Body of pancreas (tissue), 4 donors: ENCODE results near the gene SCN2B. TPM values are rescaled to one million over a fixed set of nuclear protein-coding genes. Genes with fewer than 3 reads are reported as not detected.

ENCODE experiments used
- ATAC-seq: fragments of 150-250 bp; one replicate; pipeline ENCODE4 v1.9.1; 2016
- DNase-seq, 4 donors: peaks; one replicate each; pipeline ENCODE4 v3.0.0-alpha.2; 2019
- H3K27ac ChIP-seq, 4 donors: fragments of 200-600 bp; sonication (generic); 1 replicate in 3 of 4; 2 replicates in 1 of 4; pipeline versions ENCODE4 v1.5.1 to v1.6.1; 2016 to 2019; ENCODE audit warnings: mild to moderate bottlenecking in 1 of 4, mixed read lengths in 1 of 4, moderate library complexity in 1 of 4
- H3K27me3 ChIP-seq, 2 donors: fragments of 200-600 bp; sonication (generic); one replicate each; pipeline ENCODE4 v1.6.0; 2016; ENCODE audit warnings: mild to moderate bottlenecking in 1 of 2
- H3K36me3 ChIP-seq, 2 donors: fragments of 200-600 bp; sonication (generic); replicated peaks in 1 of 2; 2 replicates each; pipeline ENCODE4 v1.5.1; 2016; ENCODE audit warnings: low read depth in 2 of 2; ENCODE audit not compliant: insufficient read depth in 1 of 2
- H3K4me1 ChIP-seq: fragments of 200-600 bp; sonication (generic); one replicate; pipeline ENCODE4 v1.6.0; 2016
- H3K4me3 ChIP-seq, 2 donors: fragments of 200-600 bp; sonication (generic); 1 replicate in 1 of 2; 2 replicates in 1 of 2; pipeline ENCODE4 v1.5.1; 2016 to 2019
- H3K9me3 ChIP-seq, 3 donors: fragments of 200-600 bp; sonication (generic); 1 replicate in 2 of 3; 2 replicates in 1 of 3; pipeline ENCODE4 v1.5.1; 2016
- CTCF ChIP-seq, 7 experiments: fragments of 450-650 bp in 4 of 7; fragments of 200-600 bp in 3 of 7; sonication (generic) in 3 of 7; IDR thresholded peaks; one replicate each; pipeline ENCODE4 v1.5.1; 2016 to 2019; ENCODE audit warnings: antibody characterized with exemption in 7 of 7
- POLR2A ChIP-seq, 3 donors: fragments of 450-650 bp; IDR thresholded peaks; one replicate each; pipeline ENCODE4 v1.6.1; 2016; ENCODE audit warnings: antibody characterized with exemption in 3 of 3, mild to moderate bottlenecking in 2 of 3
- WGBS, 2 donors: methylation state at CpG; one replicate each; pipeline ENCODE4 v1.1.5; 2017; 5-methylcytosine and 5-hydroxymethylcytosine counted together
- intact Hi-C: fragments of 100-400 bp; cut with DNase I; formaldehyde crosslinking; loops from one replicate; pipeline ENCODE4 v1.15.1; 2023
- small RNA-seq: library from RNA; depleted of rRNA; stranded (forward); fragments of <200 nt; gene quantifications from one replicate; pipeline ENCODE3, GENCODE V24; 2016
- total RNA-seq, 2 donors: library from RNA; depleted of rRNA; stranded (reverse); fragments of >200 nt; gene quantifications; one replicate each; pipeline ENCODE4 v1.1.0, GENCODE V29; 2016

SCN2B gene
- total RNA-seq, 2 donors from 2014 or later, result under 0.01 TPM; not detected in 1

GRCh38 chr11:118115048-118115447, 61.4 kb downstream of the SCN2B start:
- WGBS, 2 donors, result 82 to 93% methylated on average over 7 of the region's 7 CpGs
- H3K36me3 ChIP-seq, result no peaks in the 10 kb centered on the region
- intact Hi-C loops, result no loop called here

GRCh38 chr11:118114266-118114665, 62.2 kb downstream of the SCN2B start:
- no peak overlapping the region for H3K4me3 ChIP-seq
- no peaks in the 10 kb centered on the region for H3K4me1 ChIP-seq
- no peaks in the 10 kb centered on the region for H3K9me3 ChIP-seq
- H3K36me3 ChIP-seq, result no peaks in the 10 kb centered on the region
- TF ChIP-seq CTCF (IDR thresholded peaks at IDR 0.05) (no peak), POLR2A (IDR thresholded peaks at IDR 0.05) (no peak)
- 59 to 77% methylated on average over 1 of the region's 1 CpG for WGBS, 2 donors
- H3K27ac ChIP-seq, result no peak overlapping the region
- intact Hi-C loops, result no loop called here
- no peak for ATAC-seq
- DNase-seq, result no peak
- H3K27me3 ChIP-seq, result no peaks in the 10 kb centered on the region

More at GRCh38 chr11:118115048-118115447, 61.4 kb downstream of the SCN2B start:
- ATAC-seq, result no peak
- Histone ChIP-seq H3K4me3 (no peak overlapping the region), H3K27ac (no peak overlapping the region), H3K9me3 (no peaks in the 10 kb centered on the region), H3K27me3 (no peaks in the 10 kb centered on the region), H3K4me1 (no peaks in the 10 kb centered on the region)
- no peak for DNase-seq
- no peak for TF ChIP-seq POLR2A (IDR thresholded peaks at IDR 0.05)
- no peak for TF ChIP-seq CTCF (IDR thresholded peaks at IDR 0.05)

GRCh38 chr11:118112711-118113430, 63.6 kb downstream of the SCN2B start:
- ATAC-seq (no peak), DNase-seq (no peak)
- 76 to 77% methylated on average over 11 of the region's 11 CpGs for WGBS, 2 donors
- no peaks in the 10 kb centered on the region for H3K36me3 ChIP-seq
- no peaks in the 10 kb centered on the region for H3K9me3 ChIP-seq
- no peak overlapping the region for H3K4me3 ChIP-seq
- intact Hi-C loops, result no loop called here
- no peaks in the 10 kb centered on the region for H3K27me3 ChIP-seq
- no peak overlapping the region for H3K27ac ChIP-seq
- no peak for TF ChIP-seq CTCF (IDR thresholded peaks at IDR 0.05)
- no peak for TF ChIP-seq POLR2A (IDR thresholded peaks at IDR 0.05)
- no peaks in the 10 kb centered on the region for H3K4me1 ChIP-seq

Small RNAs within 50 kb of the gene (small RNA-seq; reads per million reads assigned to genes)
- gene HSPE1P18, result not detected

Other genes with a start within 250 kb of the SCN2B start
- gene TMPRSS13, start 247.2 kb downstream of the SCN2B start, total RNA-seq, result 1 to 10 TPM; 1.6 to 4.9 TPM
- 10 to 100 TPM in 1 of 2 donors, 1 to 10 TPM in 1; 7.3 to 10.2 TPM for gene IL10RA, start 190.2 kb downstream of the SCN2B start, total RNA-seq
- gene TMPRSS4, start 99.6 kb downstream of the SCN2B start, total RNA-seq, result 1 to 10 TPM in 1 of 2 donors, not detected in 1; 6.5 TPM
- gene SMIM35, start 89.7 kb downstream of the SCN2B start, total RNA-seq, result not detected
- gene SCN4B, start 23.8 kb downstream of the SCN2B start, total RNA-seq, result 1 to 10 TPM in 1 of 2 donors, under 1 TPM in 1; 0.33 to 1.6 TPM
- 1 to 10 TPM in 1 of 2 donors, under 1 TPM in 1; 0.99 to 4.9 TPM for gene JAML, start 48.4 kb upstream of the SCN2B start, total RNA-seq
- 1 to 10 TPM; 4.0 to 8.0 TPM for gene MPZL3, start 75.7 kb upstream of the SCN2B start, total RNA-seq
- gene MPZL2, start 87.7 kb upstream of the SCN2B start, total RNA-seq, result 10 to 100 TPM; 19.7 to 48.5 TPM
- gene CD3E, start 128.1 kb upstream of the SCN2B start, total RNA-seq, result 1 to 10 TPM in 1 of 2 donors, under 1 TPM in 1; 0.99 to 3.1 TPM
- 1 to 10 TPM in 1 of 2 donors, not detected in 1; 1.6 TPM for gene CD3D, start 166.1 kb upstream of the SCN2B start, total RNA-seq
- not detected for gene CD3G, start 167.7 kb upstream of the SCN2B start, total RNA-seq
- gene UBE4A, start 183.0 kb upstream of the SCN2B start, total RNA-seq, result 10 to 100 TPM; 29.6 to 31.3 TPM
- gene ATP5MG, start 225.0 kb upstream of the SCN2B start, total RNA-seq, result 10 to 100 TPM; 45.2 to 91.3 TPM